Choroid plexus epithelial cell (primary cell): ENCODE results near the gene FRMD4A.
A peak's percentile ranks its signal among the peaks of the same experiment; 100 is the strongest.
"Not testable (repeated sequence)": the region's sequence is repeated elsewhere in the genome, so short reads cannot be mapped to it uniquely, and the experiment has no call there.

Experiments used
- DNase-seq: peaks from one replicate; pipeline ENCODE4 v3.0.0-alpha.2; 2010; ENCODE audit warnings: low read depth
- H3K4me3 ChIP-seq: 2 replicates; pipeline ENCODE4 v1.5.1; 2011; ENCODE audit warnings: low read depth, mild to moderate bottlenecking, control low read depth, low read length, moderate library complexity
- CTCF ChIP-seq: conservative IDR thresholded peaks from 2 replicates; pipeline ENCODE4 v1.5.1; 2011; ENCODE audit warnings: low read depth, mild to moderate bottlenecking, control low read depth, inconsistent platforms, low read length, moderate library complexity

FRMD4A gene

GRCh38 chr10:14235566-14236195, 95.0 kb downstream of the FRMD4A start:
- no peak overlapping the region for H3K4me3 ChIP-seq
- no peak for DNase-seq
- no peak for TF ChIP-seq CTCF

- no peak for TF ChIP-seq CTCF
- DNase-seq, result peak; percentile 27
- no peak overlapping the region for H3K4me3 ChIP-seq
Observed at GRCh38 chr10:14233566-14233965, 97.2 kb downstream of the FRMD4A start.

- H3K4me3 ChIP-seq, DNase-seq: not testable (repeated sequence)
Observed at GRCh38 chr10:14228798-14229197, 101.9 kb downstream of the FRMD4A start.

- TF ChIP-seq CTCF, result no peak
- no peak overlapping the region for H3K4me3 ChIP-seq
- DNase-seq, result no peak
Observed at GRCh38 chr10:14225379-14225778, 105.3 kb downstream of the FRMD4A start.

GRCh38 chr10:14220026-14220425, 110.7 kb downstream of the FRMD4A start:
- no peak for TF ChIP-seq CTCF
- H3K4me3 ChIP-seq, result no peak overlapping the region
- DNase-seq, result no peak

- no peak for TF ChIP-seq CTCF
- no peak overlapping the region for H3K4me3 ChIP-seq
- DNase-seq, result peak; percentile 28
Observed at GRCh38 chr10:14219411-14219810, 111.3 kb downstream of the FRMD4A start.

- H3K4me3 ChIP-seq, result no peak overlapping the region
- no peak for DNase-seq
- TF ChIP-seq CTCF, result no peak
Observed at GRCh38 chr10:14215641-14216040, 115.1 kb downstream of the FRMD4A start.

GRCh38 chr10:14213703-14214102, 117.0 kb downstream of the FRMD4A start:
- DNase-seq, H3K4me3 ChIP-seq: not testable (repeated sequence)
